H54 (cell line): ENCODE data around the gene PTPN13.

Experiments used
- DNase-seq: peaks from one replicate; pipeline ENCODE4 v3.0.0; 2011; ENCODE audit warnings: low spot score, mixed read lengths; ENCODE audit not compliant: insufficient read length
- FAIRE-seq: peaks from 3 replicates; lab custom pipeline; 2011; peaks lifted over from hg19 to GRCh38; lab: Jason Lieb, UNC
- POLR2A ChIP-seq: IDR thresholded peaks from 2 replicates; pipeline ENCODE4 v1.6.1; 2011; ENCODE audit warnings: low read depth, mild to moderate bottlenecking, low read length

The PTPN13 gene

DNA sequence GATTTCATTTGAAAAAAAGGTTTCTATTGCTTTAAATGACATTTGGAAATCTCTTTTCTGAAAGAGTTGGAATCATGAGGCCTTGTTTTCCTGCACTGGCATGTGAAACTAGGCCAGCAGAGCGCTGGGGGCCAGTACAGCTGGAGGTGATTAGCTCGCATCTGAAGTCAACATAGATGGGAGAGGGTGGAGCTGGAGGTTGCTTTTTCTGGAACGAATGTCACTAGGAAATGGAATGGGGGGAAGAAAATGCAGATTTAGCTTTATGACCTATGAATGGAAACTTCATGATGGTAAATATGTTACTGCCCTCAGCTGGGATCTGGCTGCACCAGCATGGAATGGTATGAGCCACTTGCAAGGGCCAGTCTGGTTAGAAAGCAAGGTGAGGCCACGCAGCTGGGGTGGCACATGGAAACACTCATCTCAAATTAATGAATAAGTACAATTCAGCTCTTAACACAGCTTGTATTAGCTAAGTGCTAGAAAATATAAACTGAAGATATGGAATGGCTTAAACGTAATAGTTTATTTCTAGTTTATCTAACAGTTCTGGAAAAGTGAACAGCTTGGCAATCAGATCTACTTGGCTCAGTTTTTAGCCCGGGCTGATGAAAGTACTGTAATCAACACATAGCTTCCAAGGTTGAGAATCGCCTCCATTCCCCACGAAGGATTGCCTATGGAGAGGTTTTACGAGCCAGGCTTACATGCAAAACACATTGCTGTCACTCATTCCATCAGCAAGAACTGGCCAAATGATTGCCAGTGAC, 222.6 kb downstream of the PTPN13 start:
- DNase-seq (no peak), FAIRE-seq (no peak)
- no peak for TF ChIP-seq POLR2A

DNA sequence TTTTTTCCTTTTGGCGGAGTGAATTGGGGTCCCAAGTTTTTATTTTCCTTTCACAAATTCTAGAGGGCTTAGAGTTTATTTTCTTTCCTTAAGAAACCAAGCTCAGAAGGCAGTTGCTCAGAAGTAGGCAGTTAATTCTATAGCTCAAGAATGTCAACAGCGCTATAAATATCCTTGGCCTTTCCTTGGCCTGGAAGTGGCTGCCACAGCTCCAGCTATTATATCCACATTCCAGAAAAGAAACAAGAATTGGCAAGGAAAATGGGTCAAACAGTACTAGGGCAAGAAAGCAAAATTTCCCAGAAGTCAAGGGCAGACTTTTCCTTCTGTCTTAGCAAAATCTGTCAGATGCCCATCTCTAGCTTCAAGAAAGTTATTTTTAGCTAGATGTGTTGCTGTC, 224.1 kb downstream of the PTPN13 start:
- DNase-seq (no peak), FAIRE-seq (no peak)

GRCh38 chr4:86818841-86819240, 224.7 kb downstream of the PTPN13 start:
- no peak for TF ChIP-seq POLR2A
- DNase-seq (no peak), FAIRE-seq (no peak)

More for the DNA sequence above, 224.1 kb downstream of the PTPN13 start:
- TF ChIP-seq POLR2A = no peak

GRCh38 chr4:86819561-86819960, 225.4 kb downstream of the PTPN13 start:
- FAIRE-seq (no peak), DNase-seq (no peak)
- TF ChIP-seq POLR2A = no peak

GRCh38 chr4:86821151-86821550, 227.0 kb downstream of the PTPN13 start:
- FAIRE-seq (no peak), DNase-seq (no peak)
- TF ChIP-seq POLR2A = no peak

DNA sequence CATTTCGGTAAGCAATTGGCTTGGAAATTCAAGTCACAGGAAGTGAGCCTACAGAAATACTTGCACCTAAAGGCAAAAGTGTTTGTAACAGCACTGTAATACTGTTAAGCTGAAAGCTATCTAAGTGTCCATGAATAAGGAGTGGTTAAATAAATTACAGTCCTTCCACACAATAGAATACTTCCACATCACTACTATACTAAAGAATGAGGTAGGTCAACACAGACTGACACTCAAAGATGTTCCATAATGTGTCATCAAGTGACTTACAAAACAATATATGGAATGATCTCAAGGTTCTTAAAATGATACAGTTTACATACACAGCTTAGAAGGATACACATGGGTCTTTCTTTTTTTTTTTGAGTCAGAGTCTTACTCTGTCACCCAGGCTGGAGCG, 228.0 kb downstream of the PTPN13 start:
- FAIRE-seq = no peak
- no peak for TF ChIP-seq POLR2A
- no peak for DNase-seq

DNA sequence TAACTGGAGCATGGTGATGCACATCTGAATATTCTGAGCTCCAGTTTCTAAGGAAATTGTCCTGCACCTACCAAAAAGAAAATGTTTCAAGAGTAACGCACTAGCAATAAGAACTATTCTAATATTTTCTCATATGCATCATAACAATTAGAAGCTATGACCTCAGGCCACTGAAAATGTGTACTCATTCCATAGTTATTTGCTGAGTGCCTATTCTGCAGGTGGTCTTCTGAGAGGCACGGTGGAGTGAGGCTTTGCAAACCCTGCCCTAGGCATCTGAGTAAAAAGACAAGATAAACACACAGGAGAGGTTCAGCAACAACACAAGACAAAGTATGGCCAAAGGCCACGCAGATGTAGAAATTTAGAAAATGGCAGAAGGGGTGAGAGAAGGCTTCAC, 231.4 kb downstream of the PTPN13 start:
- TF ChIP-seq POLR2A = no peak
- no peak for DNase-seq
- no peak for FAIRE-seq

- FAIRE-seq (peak; percentile 66), DNase-seq (peak; percentile 20)
- no peak for TF ChIP-seq POLR2A
Observed at GRCh38 chr4:86831262-86832130, 237.4 kb downstream of the PTPN13 start.

DNA sequence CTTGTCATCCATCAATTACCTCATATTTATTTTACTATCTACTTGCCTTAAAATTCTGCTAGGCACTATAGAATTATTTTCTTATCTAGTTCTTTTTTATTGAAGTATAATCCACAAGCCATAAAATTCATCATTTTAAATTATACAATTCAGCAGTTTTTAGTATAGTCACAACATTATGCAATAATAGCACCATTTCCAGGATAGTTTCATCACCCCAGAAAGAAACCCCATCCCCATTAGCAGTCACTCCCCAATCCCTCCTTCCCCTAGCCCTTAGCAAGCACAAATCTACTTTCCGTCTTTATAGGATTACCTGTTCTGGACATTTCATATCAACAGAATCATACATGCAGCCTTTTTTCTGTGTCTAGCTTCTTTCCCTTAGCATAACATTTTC, 239.5 kb downstream of the PTPN13 start:
- FAIRE-seq (no peak), DNase-seq (no peak)
- TF ChIP-seq POLR2A = no peak

DNA sequence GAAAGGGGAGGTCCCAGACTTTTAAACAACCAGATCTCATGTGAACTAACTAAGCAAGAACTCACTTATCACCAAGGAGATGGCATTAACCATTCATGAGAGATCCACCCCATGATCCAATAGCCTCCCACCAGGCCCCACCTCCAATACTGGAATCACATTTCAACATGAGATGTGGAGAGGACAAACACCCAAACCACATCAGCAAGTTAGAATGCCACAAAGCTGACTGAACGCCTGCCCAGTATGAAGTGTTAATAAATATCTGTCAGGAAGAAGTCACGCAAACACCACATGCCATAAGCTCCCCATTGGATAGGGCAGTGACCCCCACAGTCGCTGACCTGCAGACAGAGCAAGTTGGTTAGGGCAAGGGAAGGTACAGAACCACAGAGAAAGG, 240.8 kb downstream of the PTPN13 start:
- DNase-seq (no peak), FAIRE-seq (no peak)
- TF ChIP-seq POLR2A = no peak

DNA sequence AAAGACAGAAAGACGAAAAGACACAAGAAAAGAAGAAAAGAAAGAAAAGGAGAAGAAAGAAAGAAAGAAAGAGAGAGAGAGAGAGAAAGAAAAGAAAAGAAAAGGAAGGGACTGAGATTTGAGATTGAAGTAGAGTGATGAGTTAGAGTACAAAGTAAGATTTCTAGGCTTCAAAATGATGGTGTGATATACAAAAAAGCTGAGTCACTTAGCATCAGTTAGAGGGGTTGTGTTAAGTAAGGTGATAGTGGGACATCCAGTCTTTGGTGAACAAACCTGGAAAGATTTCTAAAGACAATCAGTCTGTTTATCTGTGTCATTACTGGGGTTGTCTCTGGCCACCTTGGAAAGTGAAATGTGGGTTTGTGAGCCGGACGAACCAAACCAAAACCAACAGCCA, 241.6 kb downstream of the PTPN13 start:
- TF ChIP-seq POLR2A = no peak
- FAIRE-seq (no peak), DNase-seq (no peak)

DNA sequence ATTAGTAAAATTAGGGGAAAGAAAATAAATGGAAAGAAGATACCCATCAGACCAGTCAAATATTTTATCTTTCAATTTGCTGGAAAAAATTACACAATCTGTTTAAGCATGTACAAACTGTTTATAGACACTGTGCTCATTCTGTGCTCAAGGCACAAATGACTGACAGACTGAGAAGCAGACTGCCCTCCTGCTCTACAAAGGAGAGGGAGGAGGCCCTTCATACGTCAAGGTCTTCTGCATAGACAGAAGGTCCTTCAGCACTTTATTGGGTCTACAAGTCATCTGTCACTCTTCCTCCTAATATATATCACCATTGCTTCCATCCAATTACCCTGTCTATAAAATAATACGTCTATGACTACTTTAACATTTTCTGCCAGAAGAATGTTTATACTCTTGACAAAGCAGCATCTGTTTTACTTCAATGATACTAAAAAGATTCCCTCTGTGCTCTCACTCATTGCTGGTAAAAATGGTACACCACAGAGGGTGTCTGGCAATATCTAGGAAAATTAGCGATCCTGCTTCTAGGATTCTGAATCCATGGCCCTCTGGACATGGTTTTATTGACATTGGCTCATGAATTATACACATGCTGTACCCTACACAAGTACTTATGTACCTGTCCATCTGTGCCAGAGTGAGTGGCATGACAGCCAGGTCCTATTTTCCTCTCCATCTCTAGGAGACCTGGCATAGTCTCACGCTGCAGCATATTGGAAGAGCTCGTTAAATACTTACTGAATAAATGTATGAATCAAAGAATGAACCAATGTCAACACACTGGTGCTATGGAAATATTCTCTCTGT, 243.8 kb downstream of the PTPN13 start:
- TF ChIP-seq POLR2A = no peak
- no peak for FAIRE-seq
- DNase-seq = no peak

DNA sequence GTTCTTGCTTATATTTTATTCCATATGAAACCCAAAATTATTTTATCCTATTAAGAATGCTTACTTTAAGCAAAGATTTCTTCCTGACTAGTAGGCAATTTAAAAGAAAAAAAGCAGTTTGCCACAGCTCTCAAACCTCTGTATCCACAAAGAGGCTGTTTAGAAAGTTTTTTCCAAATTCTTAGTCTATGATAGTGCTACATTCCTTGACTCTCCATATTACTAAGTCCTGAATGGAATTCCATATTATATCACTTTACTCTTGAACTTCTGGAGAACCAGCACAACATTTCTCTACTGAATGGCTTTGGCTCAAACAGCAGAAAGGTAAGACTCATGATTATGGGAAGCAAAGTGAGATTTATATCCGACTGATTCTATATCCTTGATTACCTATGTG, 246.7 kb downstream of the PTPN13 start:
- no peak for FAIRE-seq
- TF ChIP-seq POLR2A = no peak

DNA sequence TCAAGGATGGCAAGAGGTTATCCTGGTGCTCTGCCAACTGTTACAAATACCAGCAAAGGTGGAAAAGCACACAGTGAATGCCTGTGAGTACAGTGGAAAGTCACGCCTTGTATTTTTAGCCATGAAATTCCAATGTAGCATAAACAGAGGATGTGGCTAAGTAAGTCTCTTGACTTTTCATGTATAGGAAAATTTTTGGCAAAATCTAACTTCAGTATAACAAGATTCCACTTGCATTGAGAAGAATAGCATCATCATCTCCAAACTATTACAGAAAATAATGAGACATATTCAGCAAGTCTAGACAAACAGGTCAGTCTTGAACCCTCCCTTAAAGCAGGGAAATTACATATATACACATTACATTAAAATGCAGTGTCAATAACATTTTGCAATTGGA, 247.2 kb downstream of the PTPN13 start:
- DNase-seq = no peak
- FAIRE-seq = no peak
- no peak for TF ChIP-seq POLR2A

More for the DNA sequence above, 246.7 kb downstream of the PTPN13 start:
- DNase-seq = no peak
